ENCODE data around the gene PROK1. TPM values are rescaled to one million over a fixed set of nuclear protein-coding genes. Genes with fewer than 3 reads are reported as not detected.

Gene PROK1
- total RNA-seq, 2 experiments from 2014 or later, result not detected

DNA sequence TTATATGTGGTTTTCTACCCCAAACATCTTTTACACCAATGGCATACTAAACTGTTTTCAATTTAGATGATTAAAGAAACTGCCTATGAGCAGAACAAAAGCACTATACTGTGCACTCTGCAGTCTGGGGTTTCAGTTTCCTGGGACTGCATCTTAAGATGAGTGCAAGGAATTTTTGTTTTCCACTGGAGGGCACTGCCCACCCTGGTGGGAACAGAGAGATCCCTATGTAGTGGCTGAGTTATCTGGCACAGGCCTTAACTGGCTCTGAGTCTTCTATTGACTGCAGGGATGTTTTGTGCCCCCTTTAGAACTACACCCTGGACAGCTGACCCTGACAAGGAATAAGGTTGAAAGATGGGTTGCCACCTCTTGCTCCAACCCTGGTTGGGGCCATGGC lies 12.0 kb downstream of the PROK1 start:
- Mint-ChIP-seq H3K27ac (no peak overlapping the region), H3K4me3 (no peak overlapping the region), H3K27me3 (no peaks in the 10 kb centered on the region), H3K4me1 (ENCODE audit: low read depth) (no peaks in the 10 kb centered on the region), H3K36me3 (ENCODE audit: low read depth) (no peaks in the 10 kb centered on the region), H3K9me3 (no peaks in the 10 kb centered on the region)
- Histone ChIP-seq H3K4me1 (ENCODE audit: insufficient read depth, low read length) (no peaks in the 10 kb centered on the region), H3K36me3 (ENCODE audit: insufficient read depth, low read length) (no peaks in the 10 kb centered on the region), H3K27ac (ENCODE audit: low read depth in 1 of 2, low read length in 2 of 2) (no peak overlapping the region), H3K9me3 (ENCODE audit: control insufficient read depth in 1 of 2, insufficient read depth in 1 of 2, low read length in 2 of 2) (no peaks in the 10 kb centered on the region), H3K27me3 (ENCODE audit: control insufficient read depth in 1 of 2, insufficient read depth in 2 of 2, low read length in 2 of 2) (peaks cover 0 to 2% of the 10 kb centered on the region in 2 experiments), H3K4me3 (ENCODE audit: low read length) (no peak overlapping the region)
- DNase-seq (no peak), ATAC-seq (ENCODE audit: poor library complexity) (no peak)
- intact Hi-C loops (cut with DNase I, micrococcal nuclease), result loop anchor here (5.0 to 10.0 kb wide), 3 partner anchors 376 to 436 kb away; no protein-coding TSS in a partner anchor
- CTCF ChIA-PET, result interaction anchor here (0.6 to 1.3 kb wide), 2 partner anchors 33 to 255 kb away, joined by 3 read pairs; no protein-coding TSS in a partner anchor
- POLR2A ChIA-PET, result no interaction called here
- TF ChIP-seq, protein P1, sequence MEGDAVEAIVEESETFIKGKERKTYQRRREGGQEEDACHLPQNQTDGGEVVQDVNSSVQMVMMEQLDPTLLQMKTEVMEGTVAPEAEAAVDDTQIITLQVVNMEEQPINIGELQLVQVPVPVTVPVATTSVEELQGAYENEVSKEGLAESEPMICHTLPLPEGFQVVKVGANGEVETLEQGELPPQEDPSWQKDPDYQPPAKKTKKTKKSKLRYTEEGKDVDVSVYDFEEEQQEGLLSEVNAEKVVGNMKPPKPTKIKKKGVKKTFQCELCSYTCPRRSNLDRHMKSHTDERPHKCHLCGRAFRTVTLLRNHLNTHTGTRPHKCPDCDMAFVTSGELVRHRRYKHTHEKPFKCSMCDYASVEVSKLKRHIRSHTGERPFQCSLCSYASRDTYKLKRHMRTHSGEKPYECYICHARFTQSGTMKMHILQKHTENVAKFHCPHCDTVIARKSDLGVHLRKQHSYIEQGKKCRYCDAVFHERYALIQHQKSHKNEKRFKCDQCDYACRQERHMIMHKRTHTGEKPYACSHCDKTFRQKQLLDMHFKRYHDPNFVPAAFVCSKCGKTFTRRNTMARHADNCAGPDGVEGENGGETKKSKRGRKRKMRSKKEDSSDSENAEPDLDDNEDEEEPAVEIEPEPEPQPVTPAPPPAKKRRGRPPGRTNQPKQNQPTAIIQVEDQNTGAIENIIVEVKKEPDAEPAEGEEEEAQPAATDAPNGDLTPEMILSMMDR (IDR thresholded peaks at IDR 0.05), result no peak

DNA sequence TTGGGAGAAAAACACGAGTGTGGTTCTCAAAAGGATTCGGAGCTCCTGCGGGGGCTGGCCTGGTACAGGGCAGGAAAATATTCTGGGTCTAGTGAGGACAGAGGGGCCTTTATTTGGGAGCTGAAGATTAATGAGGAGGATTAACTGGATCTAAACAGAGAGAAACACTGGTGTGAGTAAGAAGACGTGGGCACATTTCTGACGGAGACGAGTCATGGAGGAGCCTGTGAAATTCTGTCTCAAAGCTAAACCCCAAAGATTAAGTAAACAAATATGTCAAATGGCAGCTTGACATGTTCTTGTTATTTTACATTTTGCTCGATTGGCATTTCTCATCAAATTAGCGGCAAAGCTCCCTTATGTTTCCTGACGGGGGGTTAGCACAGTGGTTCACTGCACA lies 12.8 kb downstream of the PROK1 start:
- no peak for ATAC-seq (ENCODE audit: poor library complexity)
- H3K36me3 ChIP-seq (ENCODE audit: insufficient read depth, low read length), result no peaks in the 10 kb centered on the region
- intact Hi-C loops (cut with DNase I, micrococcal nuclease), result loop anchor here (5.0 to 10.0 kb wide), 3 partner anchors 376 to 436 kb away; no protein-coding TSS in a partner anchor
- Mint-ChIP-seq H3K27me3 (no peaks in the 10 kb centered on the region), H3K4me1 (ENCODE audit: low read depth) (no peaks in the 10 kb centered on the region), H3K4me3 (no peak overlapping the region), H3K9me3 (no peaks in the 10 kb centered on the region), H3K36me3 (ENCODE audit: low read depth) (no peaks in the 10 kb centered on the region), H3K27ac (no peak overlapping the region)
- no peak overlapping the region for H3K27ac ChIP-seq (ENCODE audit: low read depth in 1 of 2, low read length in 2 of 2)
- TF ChIP-seq, protein P1 (IDR thresholded peaks at IDR 0.05), result no peak
- POLR2A ChIA-PET, result no interaction called here
- H3K4me3 ChIP-seq (ENCODE audit: low read length), result no peak overlapping the region
- peaks cover 0 to 2% of the 10 kb centered on the region in 2 experiments for H3K27me3 ChIP-seq (ENCODE audit: control insufficient read depth in 1 of 2, insufficient read depth in 2 of 2, low read length in 2 of 2)
- DNase-seq, result no peak
- CTCF ChIA-PET, result interaction anchor here (1.3 kb wide), 1 partner anchor 32 kb away, joined by 3 read pairs; no protein-coding TSS in a partner anchor
- no peaks in the 10 kb centered on the region for H3K9me3 ChIP-seq (ENCODE audit: control insufficient read depth in 1 of 2, insufficient read depth in 1 of 2, low read length in 2 of 2)
- no peaks in the 10 kb centered on the region for H3K4me1 ChIP-seq (ENCODE audit: insufficient read depth, low read length)

DNA sequence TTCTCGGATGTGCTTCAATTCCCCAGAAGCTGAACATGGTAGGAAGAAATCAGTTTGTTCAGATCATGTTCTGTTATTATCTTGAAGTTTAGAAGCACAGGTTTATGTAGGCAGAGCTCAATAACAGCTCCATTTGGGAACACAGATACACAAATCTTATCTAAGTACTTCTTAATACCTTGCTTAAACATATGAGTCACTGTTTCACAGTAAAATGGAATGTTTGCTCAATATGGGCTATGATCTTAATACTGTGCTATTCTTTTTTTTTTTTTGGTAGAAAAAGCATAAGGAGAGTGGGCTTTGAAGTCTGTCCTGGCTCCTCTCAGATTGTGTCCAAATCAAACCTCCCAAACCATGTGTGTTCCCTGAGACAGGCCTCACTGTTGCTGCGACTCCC lies 13.4 kb downstream of the PROK1 start:
- Mint-ChIP-seq H3K27ac (no peak overlapping the region), H3K4me1 (ENCODE audit: low read depth) (no peaks in the 10 kb centered on the region), H3K9me3 (no peaks in the 10 kb centered on the region), H3K4me3 (no peak overlapping the region), H3K36me3 (ENCODE audit: low read depth) (no peaks in the 10 kb centered on the region), H3K27me3 (no peaks in the 10 kb centered on the region)
- no peaks in the 10 kb centered on the region for H3K9me3 ChIP-seq (ENCODE audit: control insufficient read depth in 1 of 2, insufficient read depth in 1 of 2, low read length in 2 of 2)
- H3K27ac ChIP-seq (ENCODE audit: low read depth in 1 of 2, low read length in 2 of 2), result no peak overlapping the region
- ChIA-PET CTCF (no interaction called here), POLR2A (no interaction called here)
- TF ChIP-seq, protein P1 (IDR thresholded peaks at IDR 0.05), result no peak
- no peak overlapping the region for H3K4me3 ChIP-seq (ENCODE audit: low read length)
- H3K27me3 ChIP-seq (ENCODE audit: control insufficient read depth in 1 of 2, insufficient read depth in 2 of 2, low read length in 2 of 2), result peaks cover 0 to 2% of the 10 kb centered on the region in 2 experiments
- no peak for DNase-seq
- no peaks in the 10 kb centered on the region for H3K36me3 ChIP-seq (ENCODE audit: insufficient read depth, low read length)
- H3K4me1 ChIP-seq (ENCODE audit: insufficient read depth, low read length), result no peaks in the 10 kb centered on the region
- no peak for ATAC-seq (ENCODE audit: poor library complexity)
- intact Hi-C loops (cut with DNase I, micrococcal nuclease), result loop anchor here (5.0 to 10.0 kb wide), 3 partner anchors 377 to 437 kb away; no protein-coding TSS in a partner anchor

Data from CD4-positive, alpha-beta T cell (primary cell).